ENCODE data around the gene FGF18. TPM values are rescaled to one million over a fixed set of nuclear protein-coding genes. Genes with fewer than 3 reads are reported as not detected.
A peak's percentile ranks its signal among the peaks of the same experiment; 100 is the strongest.
"Not testable (repeated sequence)": the region's sequence is repeated elsewhere in the genome, so short reads cannot be mapped to it uniquely, and the experiment has no call there.

Gene FGF18
- total and polyA plus RNA-seq, 5 donors, result 1.2 to 4.3 (median 1.6) TPM

DNA sequence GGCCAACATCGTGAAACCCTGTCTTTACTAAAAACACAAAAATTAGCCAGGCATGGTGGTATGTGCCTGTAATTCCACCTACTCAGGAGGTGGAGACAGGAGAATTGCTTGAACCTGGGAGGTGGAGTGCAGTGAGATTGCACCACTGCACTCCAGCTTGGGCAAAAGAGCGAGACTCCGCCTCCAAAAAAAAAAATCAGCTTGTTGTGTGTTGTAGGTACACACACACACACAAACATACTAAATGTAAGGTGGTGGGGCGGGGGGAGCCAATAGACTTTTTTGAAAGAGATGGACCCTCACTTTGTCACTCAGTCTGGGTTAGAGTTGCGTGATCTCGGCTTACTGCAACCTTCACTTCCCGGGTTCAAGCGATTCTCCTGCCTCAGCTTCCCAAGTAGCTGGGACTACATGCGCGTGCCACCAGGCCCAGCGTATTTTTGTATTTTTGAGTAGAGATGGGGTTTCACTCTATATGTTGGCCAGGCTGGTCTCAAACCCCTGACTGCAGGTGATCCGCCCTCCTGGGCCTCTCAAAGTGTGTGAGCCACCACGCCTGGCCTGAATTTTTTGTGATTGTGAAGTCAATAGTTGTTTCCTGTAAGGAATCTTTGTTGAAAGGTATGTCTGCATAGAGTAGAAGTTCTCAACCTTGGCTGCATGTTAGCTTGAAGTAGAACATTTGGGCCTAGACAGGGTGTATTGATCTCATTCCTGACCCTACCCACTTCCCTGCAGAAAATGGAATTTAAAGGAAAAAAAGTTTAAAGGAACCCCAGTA is 18.1 kb upstream of the FGF18 start:
- ATAC-seq, result no peak
- Histone ChIP-seq H3K9me3 (ENCODE audit: control insufficient read depth, low read length) (no peaks in the 10 kb centered on the region), H3K27me3 (ENCODE audit: control insufficient read depth, insufficient read depth) (no peaks in the 10 kb centered on the region), H3K27ac (ENCODE audit: low read length) (no peak overlapping the region), H3K4me3 (ENCODE audit: low read length) (no peak overlapping the region), H3K4me1 (ENCODE audit: control insufficient read depth, insufficient read depth, low read length) (no peaks in the 10 kb centered on the region)
- 97% methylated on average over 13 of the region's 13 CpGs for WGBS
- no peak for DNase-seq
- intact Hi-C loops (cut with DNase I), result no loop called here

DNA sequence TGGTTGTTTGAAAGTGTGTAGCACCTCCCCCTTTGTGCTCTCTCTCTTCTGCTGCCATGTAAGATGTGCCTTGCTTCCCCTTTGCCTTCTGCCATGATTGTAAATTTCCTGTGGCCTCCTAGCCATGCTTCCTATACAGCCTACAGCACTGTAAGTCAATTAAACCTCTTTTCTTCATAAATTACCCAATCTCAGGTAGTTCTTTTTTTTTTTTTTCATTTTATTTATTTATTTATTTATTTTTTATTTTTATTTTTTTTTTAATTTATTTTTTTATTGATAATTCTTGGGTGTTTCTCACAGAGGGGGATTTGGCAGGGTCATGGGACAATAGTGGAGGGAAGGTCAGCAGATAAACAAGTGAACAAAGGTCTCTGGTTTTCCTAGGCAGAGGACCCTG is 16.7 kb upstream of the FGF18 start:
- ATAC-seq; H3K4me3 ChIP-seq (ENCODE audit: low read length); H3K27ac ChIP-seq (ENCODE audit: low read length); H3K4me1 ChIP-seq (ENCODE audit: control insufficient read depth, insufficient read depth, low read length); H3K27me3 ChIP-seq (ENCODE audit: control insufficient read depth, insufficient read depth); H3K9me3 ChIP-seq (ENCODE audit: control insufficient read depth, low read length); intact Hi-C loops (cut with DNase I); DNase-seq: not testable (repeated sequence)

DNA sequence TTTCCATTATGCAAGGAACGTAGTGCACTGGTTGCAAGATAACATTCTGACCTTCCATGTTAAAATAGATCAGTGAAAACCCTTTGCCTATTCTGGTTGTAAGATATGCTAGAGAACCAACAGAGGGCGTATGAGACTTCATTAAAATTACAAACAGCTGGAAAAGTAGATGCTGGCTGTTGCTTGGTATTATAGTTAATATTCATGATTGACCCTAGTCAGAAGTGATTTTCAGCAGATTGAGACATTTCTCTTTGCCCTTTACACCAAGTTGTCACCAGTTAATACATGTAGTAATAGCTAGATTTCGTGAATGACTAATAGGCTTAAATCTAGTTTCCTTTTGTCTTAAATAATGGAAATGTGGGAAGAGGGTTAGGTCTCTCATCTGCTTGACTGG is 13.8 kb upstream of the FGF18 start:
- Histone ChIP-seq H3K4me3 (ENCODE audit: low read length) (no peak overlapping the region), H3K27me3 (ENCODE audit: control insufficient read depth, insufficient read depth) (no peaks in the 10 kb centered on the region), H3K4me1 (ENCODE audit: control insufficient read depth, insufficient read depth, low read length) (peaks cover 7% of the 10 kb centered on the region), H3K27ac (ENCODE audit: low read length) (no peak overlapping the region), H3K9me3 (ENCODE audit: control insufficient read depth, low read length) (no peaks in the 10 kb centered on the region)
- 49% methylated on average over 3 of the region's 3 CpGs for WGBS
- intact Hi-C loops (cut with DNase I), result no loop called here
- no peak for DNase-seq
- peak in 1 of 2 donors; percentile 41 for ATAC-seq

DNA sequence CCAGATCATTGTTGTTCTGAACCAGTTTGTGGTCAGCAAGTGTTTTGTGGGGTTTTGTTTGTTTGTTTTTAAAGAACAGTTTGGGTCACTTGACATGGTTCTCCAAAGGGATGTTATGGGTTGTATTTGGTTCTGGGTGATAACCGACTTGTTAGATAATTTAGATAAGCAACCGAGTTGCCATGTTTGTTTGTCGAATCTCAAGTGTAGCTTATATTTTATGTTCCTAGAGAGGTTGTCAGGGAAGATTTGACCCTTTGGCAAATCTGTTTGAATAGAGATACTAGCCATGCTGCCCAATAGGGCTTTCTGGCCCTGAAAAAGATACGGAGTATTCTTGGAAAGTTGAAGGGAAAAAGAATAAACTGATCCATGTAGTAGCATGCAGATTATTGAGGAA is 12.2 kb upstream of the FGF18 start:
- DNase-seq (no peak), ATAC-seq (no peak)
- intact Hi-C loops (cut with DNase I), result no loop called here
- Histone ChIP-seq H3K4me3 (ENCODE audit: low read length) (no peak overlapping the region), H3K4me1 (ENCODE audit: control insufficient read depth, insufficient read depth, low read length) (peaks cover 9% of the 10 kb centered on the region), H3K27ac (ENCODE audit: low read length) (no peak overlapping the region), H3K9me3 (ENCODE audit: control insufficient read depth, low read length) (no peaks in the 10 kb centered on the region), H3K27me3 (ENCODE audit: control insufficient read depth, insufficient read depth) (no peaks in the 10 kb centered on the region)
- 70% methylated on average over 4 of the region's 4 CpGs for WGBS

DNA sequence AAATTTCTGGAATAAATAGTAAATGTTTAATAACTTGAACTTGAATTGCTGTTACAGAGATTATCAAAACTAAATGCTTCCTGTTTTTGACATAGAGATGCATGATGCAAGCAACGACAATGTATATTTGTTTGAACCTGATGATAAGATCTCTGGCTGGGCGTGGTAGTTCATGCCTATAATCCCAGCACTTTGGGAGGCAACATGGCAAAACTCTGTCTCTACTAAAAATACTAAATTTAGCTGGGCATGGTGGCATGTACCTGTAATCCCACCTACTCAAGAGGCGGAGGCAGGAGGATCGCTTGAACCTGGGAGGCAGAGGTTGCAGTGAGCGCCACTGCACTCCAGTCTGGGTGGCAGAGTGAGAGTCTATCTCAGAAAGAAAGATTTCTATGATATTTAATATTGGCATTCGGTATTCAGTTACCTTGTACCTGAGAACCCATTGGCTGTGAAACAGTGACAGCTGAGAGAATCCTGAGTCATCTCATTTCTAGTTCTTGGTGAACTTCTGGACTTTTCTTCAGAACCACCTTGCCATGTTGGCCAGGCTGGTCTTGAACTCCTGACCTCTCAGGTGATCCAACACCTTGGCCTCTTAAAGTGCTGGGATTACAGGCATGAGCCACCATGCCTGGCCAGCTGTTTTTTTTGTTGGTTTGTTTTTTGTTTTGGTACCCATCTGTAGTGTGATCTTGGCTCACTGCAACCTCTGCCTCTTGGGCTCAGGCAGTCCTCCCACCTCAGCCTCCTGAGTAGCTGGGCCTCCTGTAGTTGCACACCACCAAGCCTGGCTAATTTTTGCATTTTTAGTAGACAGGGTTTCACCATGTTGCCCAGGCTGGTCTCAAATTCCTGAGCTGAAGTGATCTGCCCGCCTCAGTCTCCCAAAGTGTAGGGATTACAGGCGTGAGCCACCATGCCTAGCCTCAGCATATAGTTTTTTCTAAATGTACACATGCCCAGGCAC is 10.0 kb upstream of the FGF18 start:
- Histone ChIP-seq H3K27me3 (ENCODE audit: control insufficient read depth, insufficient read depth) (no peaks in the 10 kb centered on the region), H3K27ac (ENCODE audit: low read length) (no peak overlapping the region), H3K4me1 (ENCODE audit: control insufficient read depth, insufficient read depth, low read length) (peaks cover 9% of the 10 kb centered on the region), H3K9me3 (ENCODE audit: control insufficient read depth, low read length) (no peaks in the 10 kb centered on the region), H3K4me3 (ENCODE audit: low read length) (no peak overlapping the region)
- ATAC-seq (no peak), DNase-seq (no peak)
- 91% methylated on average over 8 of the region's 8 CpGs for WGBS
- intact Hi-C loops (cut with DNase I), result loop anchor here in 1 of 4 donors (10.0 kb wide), 1 partner anchor 645 kb away; no protein-coding TSS in a partner anchor

DNA sequence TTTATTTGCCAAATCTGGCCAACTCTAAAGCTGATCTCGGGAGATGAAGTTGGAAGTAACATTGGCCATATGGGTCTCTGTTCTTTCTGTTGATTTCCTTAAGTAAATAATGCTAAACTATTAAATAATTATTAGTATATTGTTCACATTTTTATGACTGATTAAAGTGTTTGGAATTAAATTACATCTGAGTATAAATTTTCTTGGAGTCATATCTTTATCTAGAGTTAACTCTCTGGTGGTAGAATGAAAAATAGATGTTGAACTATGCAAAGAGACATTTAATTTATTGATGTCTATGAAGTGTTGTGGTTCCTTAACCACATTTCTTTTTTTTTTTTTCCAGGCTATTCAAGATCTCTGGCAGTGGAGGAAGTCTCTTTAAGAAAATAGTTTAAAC is 9.3 kb upstream of the FGF18 start:
- no peaks in the 10 kb centered on the region for H3K27me3 ChIP-seq (ENCODE audit: control insufficient read depth, insufficient read depth)
- 1% methylated on average over 1 of the region's 1 CpG for WGBS
- peaks cover 9% of the 10 kb centered on the region for H3K4me1 ChIP-seq (ENCODE audit: control insufficient read depth, insufficient read depth, low read length)
- H3K4me3 ChIP-seq (ENCODE audit: low read length), result no peak overlapping the region
- ATAC-seq (no peak), DNase-seq (no peak)
- intact Hi-C loops (cut with DNase I), result loop anchor here in 1 of 4 donors (10.0 kb wide), 1 partner anchor 645 kb away; no protein-coding TSS in a partner anchor
- H3K27ac ChIP-seq (ENCODE audit: low read length), result no peak overlapping the region
- no peaks in the 10 kb centered on the region for H3K9me3 ChIP-seq (ENCODE audit: control insufficient read depth, low read length)

DNA sequence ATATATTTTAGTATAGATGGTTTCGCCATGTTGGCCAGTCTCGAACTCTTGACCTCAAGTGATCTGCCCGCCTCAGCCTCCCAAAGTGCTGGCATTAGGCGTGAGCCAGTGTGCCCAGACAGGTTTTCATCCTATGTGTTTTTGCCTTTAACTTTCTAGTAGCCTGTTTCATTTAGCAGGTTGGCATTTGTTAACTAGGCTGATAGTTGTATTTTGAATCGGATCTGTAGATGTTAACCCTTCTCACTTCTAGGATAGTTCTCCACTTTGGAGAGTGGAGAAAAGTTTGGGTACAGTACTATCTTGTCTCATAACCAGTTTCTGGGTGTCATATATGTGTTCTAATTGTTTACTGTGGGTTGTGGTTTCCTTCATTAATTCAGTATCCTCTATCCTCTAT is 7.3 kb upstream of the FGF18 start:
- 93% methylated on average over 5 of the region's 5 CpGs for WGBS
- Histone ChIP-seq H3K4me3 (ENCODE audit: low read length) (no peak overlapping the region), H3K9me3 (ENCODE audit: control insufficient read depth, low read length) (no peaks in the 10 kb centered on the region), H3K27ac (ENCODE audit: low read length) (no peak overlapping the region), H3K27me3 (ENCODE audit: control insufficient read depth, insufficient read depth) (no peaks in the 10 kb centered on the region), H3K4me1 (ENCODE audit: control insufficient read depth, insufficient read depth, low read length) (peaks cover 9% of the 10 kb centered on the region)
- DNase-seq, result no peak
- ATAC-seq, result no peak
- intact Hi-C loops (cut with DNase I), result loop anchor here in 1 of 4 donors (10.0 kb wide), 1 partner anchor 643 kb away; no protein-coding TSS in a partner anchor

DNA sequence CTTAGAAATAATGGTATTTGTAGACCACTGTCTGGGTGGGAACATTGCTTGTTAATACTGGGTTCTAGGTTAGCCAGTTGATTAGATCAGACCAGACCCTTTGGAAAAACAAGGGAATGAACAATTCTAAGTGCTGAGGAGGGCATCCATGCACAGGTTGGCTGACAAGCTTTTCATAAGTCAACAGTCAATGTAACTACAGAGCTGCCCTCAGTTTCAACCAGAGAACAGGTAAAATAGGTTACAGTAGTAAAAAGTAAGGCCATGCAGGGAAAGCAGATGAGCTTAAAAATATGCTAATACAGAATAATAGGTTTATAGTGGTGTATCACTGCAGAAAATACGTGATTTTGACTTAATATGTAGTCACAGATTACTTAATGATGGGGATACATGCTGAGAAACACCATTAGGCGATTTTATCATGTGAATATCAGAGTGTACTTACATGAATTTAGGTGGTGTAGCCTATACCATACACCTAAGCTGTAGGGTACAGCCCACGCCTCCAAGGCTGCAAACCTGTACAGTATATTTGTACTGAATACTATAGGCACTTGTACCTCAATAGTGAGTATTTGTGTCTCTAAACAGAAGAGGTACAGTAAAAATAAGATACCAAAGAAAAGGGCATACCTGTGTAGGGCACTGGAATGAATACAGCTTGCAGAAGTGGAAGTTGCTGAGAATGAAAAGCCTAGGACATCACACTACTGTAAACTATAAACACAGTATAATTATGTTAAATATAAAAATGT is 6.1 kb upstream of the FGF18 start:
- WGBS, result 91% methylated on average over 3 of the region's 3 CpGs
- no peak overlapping the region for H3K4me3 ChIP-seq (ENCODE audit: low read length)
- no peaks in the 10 kb centered on the region for H3K27me3 ChIP-seq (ENCODE audit: control insufficient read depth, insufficient read depth)
- DNase-seq (no peak), ATAC-seq (no peak)
- H3K27ac ChIP-seq (ENCODE audit: low read length), result no peak overlapping the region
- intact Hi-C loops (cut with DNase I), result loop anchor here in 1 of 4 donors (10.0 kb wide), 1 partner anchor 641 kb away; no protein-coding TSS in a partner anchor
- peaks cover 9% of the 10 kb centered on the region for H3K4me1 ChIP-seq (ENCODE audit: control insufficient read depth, insufficient read depth, low read length)
- H3K9me3 ChIP-seq (ENCODE audit: control insufficient read depth, low read length), result no peaks in the 10 kb centered on the region

DNA sequence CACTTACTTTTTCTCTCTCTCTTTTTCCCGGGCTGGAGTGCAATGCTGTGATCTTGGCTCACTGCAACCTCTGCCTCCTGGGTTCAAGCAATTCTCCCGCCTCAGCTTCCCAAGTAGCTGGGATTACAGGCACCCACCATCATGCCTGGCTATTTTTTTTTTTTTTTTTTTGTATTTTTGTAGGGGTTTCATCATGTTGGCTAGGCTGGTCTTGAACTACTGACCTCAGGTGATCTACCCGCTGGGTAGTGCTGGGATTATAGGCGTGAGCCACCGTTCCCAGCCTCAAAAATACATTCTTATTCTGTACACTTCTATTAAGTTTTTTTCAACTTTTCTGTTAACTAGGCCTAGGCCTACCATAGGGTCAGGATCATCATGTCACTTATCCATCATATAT is 5.5 kb upstream of the FGF18 start:
- ATAC-seq; H3K4me3 ChIP-seq (ENCODE audit: low read length); H3K4me1 ChIP-seq (ENCODE audit: control insufficient read depth, insufficient read depth, low read length); DNase-seq; H3K9me3 ChIP-seq (ENCODE audit: control insufficient read depth, low read length); H3K27ac ChIP-seq (ENCODE audit: low read length); H3K27me3 ChIP-seq (ENCODE audit: control insufficient read depth, insufficient read depth): not testable (repeated sequence)
- intact Hi-C loops (cut with DNase I), result loop anchor here in 1 of 4 donors (10.0 kb wide), 1 partner anchor 641 kb away; no protein-coding TSS in a partner anchor
- 84% methylated on average over 5 of the region's 5 CpGs for WGBS

DNA sequence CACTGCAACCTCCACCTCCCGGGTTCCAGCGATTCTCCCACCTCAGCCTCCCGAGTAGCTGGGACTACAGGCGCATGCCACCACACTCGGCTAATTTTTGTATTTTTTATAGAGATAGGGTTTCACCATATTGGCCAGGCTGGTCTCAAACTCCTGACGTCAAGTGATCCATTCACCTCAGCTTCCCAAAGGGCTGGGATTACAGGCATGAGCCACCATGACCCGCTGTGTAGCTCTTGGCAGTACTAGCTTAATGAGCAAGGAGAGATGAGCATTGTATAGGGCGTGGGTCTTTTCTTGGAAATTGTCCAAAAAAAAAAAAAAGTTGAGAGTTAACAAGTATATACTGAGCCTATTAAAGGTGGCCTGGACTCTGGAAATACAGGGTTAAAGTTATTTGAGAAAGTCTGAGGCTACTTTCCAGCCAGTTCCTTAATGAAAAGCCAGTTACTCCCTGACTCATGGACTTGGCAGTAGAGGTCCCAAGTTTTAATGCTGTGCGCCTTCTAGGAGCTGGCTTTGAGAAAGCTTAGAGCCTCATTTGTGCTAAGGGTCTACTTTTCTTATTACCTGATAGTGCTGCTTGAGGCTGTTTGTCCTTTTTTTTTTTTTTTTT is 4.2 kb upstream of the FGF18 start:
- no peak overlapping the region for H3K27ac ChIP-seq (ENCODE audit: low read length)
- DNase-seq (no peak), ATAC-seq (no peak)
- H3K27me3 ChIP-seq (ENCODE audit: control insufficient read depth, insufficient read depth), result no peaks in the 10 kb centered on the region
- H3K4me1 ChIP-seq (ENCODE audit: control insufficient read depth, insufficient read depth, low read length), result peaks cover 2% of the 10 kb centered on the region
- 80% methylated on average over 9 of the region's 9 CpGs for WGBS
- H3K4me3 ChIP-seq (ENCODE audit: low read length), result no peak overlapping the region
- no peaks in the 10 kb centered on the region for H3K9me3 ChIP-seq (ENCODE audit: control insufficient read depth, low read length)
- intact Hi-C loops (cut with DNase I), result loop anchor here in 2 of 4 donors (5.0 to 10.0 kb wide), 3 partner anchors 432 to 640 kb away; no protein-coding TSS in a partner anchor

Data from right cardiac atrium (tissue), 5 donors.